ENCODE data around the gene USP54.

Gene USP54

DNA sequence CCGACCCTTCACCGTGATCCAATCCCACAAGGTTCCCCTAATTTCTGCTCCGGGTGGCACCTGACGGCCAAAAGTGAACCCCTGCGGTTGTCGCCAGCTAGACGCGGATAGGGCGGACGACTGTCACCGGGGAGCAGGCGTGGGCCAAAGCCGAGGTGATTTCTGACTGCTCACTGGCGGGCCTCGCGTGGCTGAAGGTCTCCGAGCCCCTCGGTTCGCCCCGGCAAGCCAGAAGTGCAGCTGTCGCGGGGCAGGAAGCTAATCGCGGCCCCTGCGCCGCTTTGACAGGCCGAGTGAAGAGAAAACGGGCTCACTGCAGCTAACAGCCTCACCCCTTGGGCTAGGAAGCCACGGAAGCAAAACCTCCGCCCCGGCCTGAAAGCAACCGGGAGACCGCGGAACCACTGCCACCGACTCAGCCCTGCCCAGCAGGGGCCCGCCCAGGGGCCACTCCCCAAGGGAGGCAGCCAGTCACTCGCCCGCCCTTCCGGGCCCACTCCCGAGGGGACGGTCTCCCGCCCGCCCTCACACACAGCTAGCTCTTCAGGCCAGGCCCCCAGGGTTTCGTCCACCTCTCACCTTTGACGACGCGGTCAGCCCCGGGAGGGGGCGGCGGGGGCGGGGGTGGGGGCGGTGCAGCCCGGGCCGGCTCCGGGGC lies 95.8 kb downstream of the USP54 start:
- DNase-seq = peak; percentile 73

GRCh38 chr10:73494877-73495225 lies 96.3 kb downstream of the USP54 start:
- Mint-ChIP-seq H3K27me3 (ENCODE audit: low read depth, poor library complexity) (peaks cover 2% of the 10 kb centered on the region), H3K36me3 (ENCODE audit: low read depth) (peaks cover 48% of the 10 kb centered on the region), H3K9me3 (no peaks in the 10 kb centered on the region), H3K27ac (peak overlapping the region; percentile 97), H3K4me1 (peaks cover 43% of the 10 kb centered on the region), H3K4me3 (peak overlapping the region; percentile 92)
- TF ChIP-seq, protein P1, sequence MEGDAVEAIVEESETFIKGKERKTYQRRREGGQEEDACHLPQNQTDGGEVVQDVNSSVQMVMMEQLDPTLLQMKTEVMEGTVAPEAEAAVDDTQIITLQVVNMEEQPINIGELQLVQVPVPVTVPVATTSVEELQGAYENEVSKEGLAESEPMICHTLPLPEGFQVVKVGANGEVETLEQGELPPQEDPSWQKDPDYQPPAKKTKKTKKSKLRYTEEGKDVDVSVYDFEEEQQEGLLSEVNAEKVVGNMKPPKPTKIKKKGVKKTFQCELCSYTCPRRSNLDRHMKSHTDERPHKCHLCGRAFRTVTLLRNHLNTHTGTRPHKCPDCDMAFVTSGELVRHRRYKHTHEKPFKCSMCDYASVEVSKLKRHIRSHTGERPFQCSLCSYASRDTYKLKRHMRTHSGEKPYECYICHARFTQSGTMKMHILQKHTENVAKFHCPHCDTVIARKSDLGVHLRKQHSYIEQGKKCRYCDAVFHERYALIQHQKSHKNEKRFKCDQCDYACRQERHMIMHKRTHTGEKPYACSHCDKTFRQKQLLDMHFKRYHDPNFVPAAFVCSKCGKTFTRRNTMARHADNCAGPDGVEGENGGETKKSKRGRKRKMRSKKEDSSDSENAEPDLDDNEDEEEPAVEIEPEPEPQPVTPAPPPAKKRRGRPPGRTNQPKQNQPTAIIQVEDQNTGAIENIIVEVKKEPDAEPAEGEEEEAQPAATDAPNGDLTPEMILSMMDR (IDR thresholded peaks at IDR 0.05) = no peak
- DNase-seq = no peak

More for the DNA sequence above, 95.8 kb downstream of the USP54 start:
- Mint-ChIP-seq H3K4me1 (peaks cover 43% of the 10 kb centered on the region), H3K27ac (peak overlapping the region; percentile 97), H3K27me3 (ENCODE audit: low read depth, poor library complexity) (peaks cover 2% of the 10 kb centered on the region), H3K36me3 (ENCODE audit: low read depth) (peaks cover 48% of the 10 kb centered on the region), H3K4me3 (peak overlapping the region; percentile 92), H3K9me3 (no peaks in the 10 kb centered on the region)
- TF ChIP-seq, protein P1 (IDR thresholded peaks at IDR 0.05) = no peak

DNA sequence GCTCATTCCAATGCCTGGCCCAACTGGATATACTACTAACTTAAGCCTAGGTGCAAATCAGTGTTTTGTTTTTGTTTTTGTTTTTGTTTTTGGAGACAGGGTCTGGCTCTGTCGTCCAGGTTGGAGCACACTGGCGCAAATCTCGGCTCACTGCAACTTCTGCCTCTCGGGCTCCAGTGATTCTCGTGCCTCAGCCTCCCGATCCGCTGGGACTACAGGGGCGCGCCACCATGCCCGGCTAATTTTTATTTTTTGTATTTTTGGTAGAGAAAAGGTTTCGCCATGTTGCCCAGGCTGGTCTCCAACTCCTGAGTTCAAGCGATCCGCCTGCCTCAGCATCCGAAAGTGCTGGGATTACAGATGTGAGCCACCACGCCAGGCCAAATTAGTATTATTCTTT lies 96.9 kb downstream of the USP54 start:
- peaks cover 2% of the 10 kb centered on the region for H3K27me3 Mint-ChIP-seq (ENCODE audit: low read depth, poor library complexity)
- no peak overlapping the region for H3K27ac Mint-ChIP-seq
- H3K4me1 Mint-ChIP-seq = peaks cover 43% of the 10 kb centered on the region
- H3K36me3 Mint-ChIP-seq (ENCODE audit: low read depth) = peaks cover 47% of the 10 kb centered on the region
- no peak for DNase-seq
- peak overlapping the region; percentile 77 for H3K4me3 Mint-ChIP-seq
- no peaks in the 10 kb centered on the region for H3K9me3 Mint-ChIP-seq
- TF ChIP-seq, protein P1 (IDR thresholded peaks at IDR 0.05) = no peak

DNA sequence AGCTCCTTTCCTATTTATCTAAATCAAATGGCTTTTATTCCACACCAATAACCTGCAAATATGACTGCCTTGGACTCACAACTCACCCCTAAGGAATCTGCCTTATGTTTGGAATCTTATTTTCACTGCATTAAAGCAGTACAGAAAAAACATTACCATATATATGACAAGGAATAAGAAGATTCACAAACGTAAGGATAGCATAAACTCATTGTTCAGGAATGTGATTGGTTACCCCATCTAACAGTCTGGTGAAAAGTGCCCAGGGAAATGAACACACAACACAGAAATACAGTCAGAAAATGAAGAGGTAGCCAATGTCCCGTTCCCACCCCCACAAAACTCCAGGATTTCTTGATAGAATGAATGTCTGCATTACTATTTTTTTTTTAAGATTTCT lies 97.4 kb downstream of the USP54 start:
- DNase-seq = no peak
- H3K27ac Mint-ChIP-seq = peak overlapping the region; percentile 78
- H3K4me1 Mint-ChIP-seq = peaks cover 43% of the 10 kb centered on the region
- H3K27me3 Mint-ChIP-seq (ENCODE audit: low read depth, poor library complexity) = peaks cover 2% of the 10 kb centered on the region
- peaks cover 47% of the 10 kb centered on the region for H3K36me3 Mint-ChIP-seq (ENCODE audit: low read depth)
- peaks cover 3% of the 10 kb centered on the region for H3K9me3 Mint-ChIP-seq
- H3K4me3 Mint-ChIP-seq = peak overlapping the region; percentile 77
- TF ChIP-seq, protein P1 (IDR thresholded peaks at IDR 0.05) = no peak

GRCh38 chr10:73486601-73487000 lies 104.5 kb downstream of the USP54 start:
- Mint-ChIP-seq H3K4me1 (no peaks in the 10 kb centered on the region), H3K9me3 (peaks cover 15% of the 10 kb centered on the region), H3K36me3 (ENCODE audit: low read depth) (peaks cover 77% of the 10 kb centered on the region), H3K27ac (no peak overlapping the region), H3K27me3 (ENCODE audit: low read depth, poor library complexity) (no peaks in the 10 kb centered on the region), H3K4me3 (no peak overlapping the region)
- no peak for DNase-seq
- TF ChIP-seq, protein P1 (IDR thresholded peaks at IDR 0.05) = no peak

- DNase-seq = no peak
- H3K36me3 Mint-ChIP-seq (ENCODE audit: low read depth) = peaks cover 74% of the 10 kb centered on the region
Measured at GRCh38 chr10:73485320-73485719, 105.8 kb downstream of the USP54 start.

More at GRCh38 chr10:73485320-73485719, 105.8 kb downstream of the USP54 start:
- H3K4me1 Mint-ChIP-seq = no peaks in the 10 kb centered on the region
- no peak overlapping the region for H3K27ac Mint-ChIP-seq
- TF ChIP-seq, protein P1 (IDR thresholded peaks at IDR 0.05) = no peak
- peaks cover 15% of the 10 kb centered on the region for H3K9me3 Mint-ChIP-seq
- no peaks in the 10 kb centered on the region for H3K27me3 Mint-ChIP-seq (ENCODE audit: low read depth, poor library complexity)
- H3K4me3 Mint-ChIP-seq = no peak overlapping the region

Measured in nephron progenitor cell (in vitro differentiated cells).